Endodermal cell (in vitro differentiated cells): ENCODE results near the gene TBPL2. TPM values are rescaled to one million over a fixed set of nuclear protein-coding genes. Genes with fewer than 3 reads are reported as not detected.

Experiments used
- DNase-seq: peaks from one replicate; pipeline ENCODE4 v3.0.0-alpha.2; 2017
- H3K27ac ChIP-seq: 2 replicates; pipeline ENCODE4 v1.5.1; 2013; ENCODE audit warnings: mild to moderate bottlenecking, low read depth, low read length, moderate library complexity
- H3K27me3 ChIP-seq: 2 replicates; pipeline ENCODE4 v1.6.1; 2013; ENCODE audit warnings: mild to moderate bottlenecking, low read length, moderate library complexity; ENCODE audit not compliant: insufficient read depth, control insufficient read depth, poor library complexity, severe bottlenecking
- H3K36me3 ChIP-seq: 2 replicates; pipeline ENCODE4 v1.7.0; 2013; ENCODE audit warnings: mild to moderate bottlenecking, low read length, moderate library complexity; ENCODE audit not compliant: control insufficient read depth, insufficient read depth
- H3K4me1 ChIP-seq: one replicate; pipeline ENCODE4 v1.7.0; 2013; ENCODE audit warnings: low read length; ENCODE audit not compliant: control insufficient read depth, insufficient read depth
- H3K4me3 ChIP-seq: 2 replicates; pipeline ENCODE4 v1.5.1; 2013; ENCODE audit warnings: mild to moderate bottlenecking, low read length, moderate library complexity
- H3K9ac ChIP-seq: 2 replicates; pipeline ENCODE4 v1.6.1; 2013; ENCODE audit warnings: mild to moderate bottlenecking, low read length, moderate library complexity; ENCODE audit not compliant: poor library complexity, severe bottlenecking; ENCODE audit errors: extremely low read depth
- H3K9me3 ChIP-seq: 2 replicates; pipeline ENCODE4 v1.6.1; 2013; ENCODE audit warnings: mild to moderate bottlenecking, low read length, moderate library complexity; ENCODE audit not compliant: control insufficient read depth
- H3K27ac Mint-ChIP-seq: 2 replicates; pipeline ENCODE4 v1.8.0; 2020; ENCODE audit warnings: mixed read lengths
- H3K27me3 Mint-ChIP-seq: 2 replicates; pipeline ENCODE4 v1.8.0; 2021; ENCODE audit warnings: mild to moderate bottlenecking, mixed read lengths; ENCODE audit not compliant: insufficient read depth
- H3K36me3 Mint-ChIP-seq: 2 replicates; pipeline ENCODE4 v1.8.0; 2020; ENCODE audit warnings: low read depth, mixed read lengths
- H3K4me1 Mint-ChIP-seq: 2 replicates; pipeline ENCODE4 v1.8.0; 2020; ENCODE audit warnings: mixed read lengths
- H3K4me3 Mint-ChIP-seq: 2 replicates; pipeline ENCODE4 v1.8.0; 2020; ENCODE audit warnings: mild to moderate bottlenecking, moderate library complexity, mixed read lengths
- H3K9me3 Mint-ChIP-seq: 2 replicates; pipeline ENCODE4 v1.8.0; 2020; ENCODE audit warnings: mild to moderate bottlenecking, mixed read lengths
- WGBS, 2 experiments: methylation state at CpG; one replicate each; pipeline versions ENCODE4 v1.1.5 to v1.1.7; 2013; ENCODE audit warnings: missing lambda C conversion rate in 2 of 2, mixed read lengths in 1 of 2; ENCODE audit not compliant: insufficient coverage in 1 of 2, insufficient read length in 1 of 2; 5-methylcytosine and 5-hydroxymethylcytosine counted together
- total RNA-seq, 2 donors: library from RNA; stranded (reverse); fragmentation: NEBNext Ultra II Directional in 1 of 2; extraction: Animal tissue kit (Norgen Biotek cat#: 25700) in 1 of 2; gene quantifications; 2 replicates in 1 of 2; 3 replicates in 1 of 2; pipeline ENCODE4 v1.2.1, GENCODE V29; 2021
- TF ChIP-seq, protein P1 (sequence below): fragments of 200-600 bp; sonication (generic); conservative IDR thresholded peaks from 2 replicates; pipeline ENCODE4 v1.5.0; 2021; ENCODE audit warnings: antibody characterized with exemption, mild to moderate bottlenecking

TBPL2 gene
- total RNA-seq, 2 donors from 2014 or later: not detected

- H3K9ac ChIP-seq: no peak overlapping the region
- no peak overlapping the region for H3K27ac Mint-ChIP-seq
- H3K27me3 Mint-ChIP-seq: no peaks in the 10 kb centered on the region
- H3K9me3 ChIP-seq: no peaks in the 10 kb centered on the region
- no peaks in the 10 kb centered on the region for H3K27me3 ChIP-seq
- H3K9me3 Mint-ChIP-seq: no peaks in the 10 kb centered on the region
- peaks cover 40% of the 10 kb centered on the region for H3K36me3 ChIP-seq
- no peak overlapping the region for H3K4me3 ChIP-seq
- WGBS, 2 experiments: 20 to 80% methylated on average over 1 to 5 of the region's 5 CpGs
- TF ChIP-seq, protein P1, sequence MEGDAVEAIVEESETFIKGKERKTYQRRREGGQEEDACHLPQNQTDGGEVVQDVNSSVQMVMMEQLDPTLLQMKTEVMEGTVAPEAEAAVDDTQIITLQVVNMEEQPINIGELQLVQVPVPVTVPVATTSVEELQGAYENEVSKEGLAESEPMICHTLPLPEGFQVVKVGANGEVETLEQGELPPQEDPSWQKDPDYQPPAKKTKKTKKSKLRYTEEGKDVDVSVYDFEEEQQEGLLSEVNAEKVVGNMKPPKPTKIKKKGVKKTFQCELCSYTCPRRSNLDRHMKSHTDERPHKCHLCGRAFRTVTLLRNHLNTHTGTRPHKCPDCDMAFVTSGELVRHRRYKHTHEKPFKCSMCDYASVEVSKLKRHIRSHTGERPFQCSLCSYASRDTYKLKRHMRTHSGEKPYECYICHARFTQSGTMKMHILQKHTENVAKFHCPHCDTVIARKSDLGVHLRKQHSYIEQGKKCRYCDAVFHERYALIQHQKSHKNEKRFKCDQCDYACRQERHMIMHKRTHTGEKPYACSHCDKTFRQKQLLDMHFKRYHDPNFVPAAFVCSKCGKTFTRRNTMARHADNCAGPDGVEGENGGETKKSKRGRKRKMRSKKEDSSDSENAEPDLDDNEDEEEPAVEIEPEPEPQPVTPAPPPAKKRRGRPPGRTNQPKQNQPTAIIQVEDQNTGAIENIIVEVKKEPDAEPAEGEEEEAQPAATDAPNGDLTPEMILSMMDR: no peak
- no peak overlapping the region for H3K27ac ChIP-seq
- H3K4me1 Mint-ChIP-seq: peaks cover 10% of the 10 kb centered on the region
- no peak for DNase-seq
- H3K4me1 ChIP-seq: no peaks in the 10 kb centered on the region
- H3K4me3 Mint-ChIP-seq: no peak overlapping the region
- peaks cover 69% of the 10 kb centered on the region for H3K36me3 Mint-ChIP-seq
These were observed 66.4 kb downstream of the TBPL2 start for GRCh38 chr14:55373784-55374705.

DNA sequence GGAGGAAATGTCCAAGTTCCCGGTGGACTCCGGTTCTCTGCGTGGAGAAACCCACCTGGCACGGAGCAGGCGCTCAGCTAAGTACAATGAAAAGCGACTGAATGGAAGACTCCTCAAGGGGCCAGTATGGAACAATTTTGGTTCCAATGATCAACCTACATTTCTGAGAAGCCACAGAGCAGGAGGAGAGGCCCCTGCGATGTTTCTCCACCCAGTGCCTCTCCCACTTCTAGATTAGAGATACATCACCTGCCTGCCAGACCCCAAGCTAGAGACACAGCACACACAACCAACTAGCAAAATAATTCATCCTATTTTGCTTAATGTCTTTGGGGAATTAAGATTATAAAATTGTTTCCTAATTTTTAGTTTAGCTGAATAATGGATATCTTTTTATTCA, 67.6 kb downstream of the TBPL2 start:
- Histone ChIP-seq H3K27ac (no peak overlapping the region), H3K4me3 (no peak overlapping the region), H3K9ac (no peak overlapping the region), H3K9me3 (no peaks in the 10 kb centered on the region), H3K4me1 (no peaks in the 10 kb centered on the region), H3K36me3 (peaks cover 37% of the 10 kb centered on the region), H3K27me3 (no peaks in the 10 kb centered on the region)
- H3K4me1 Mint-ChIP-seq: peaks cover 10% of the 10 kb centered on the region
- no peak for DNase-seq
- H3K36me3 Mint-ChIP-seq: peaks cover 75% of the 10 kb centered on the region
- no peak overlapping the region for H3K4me3 Mint-ChIP-seq
- no peaks in the 10 kb centered on the region for H3K9me3 Mint-ChIP-seq
- 96 to 100% methylated on average over 6 to 7 of the region's 7 CpGs for WGBS, 2 experiments
- H3K27ac Mint-ChIP-seq: no peak overlapping the region
- no peaks in the 10 kb centered on the region for H3K27me3 Mint-ChIP-seq
- TF ChIP-seq, protein P1: no peak

DNA sequence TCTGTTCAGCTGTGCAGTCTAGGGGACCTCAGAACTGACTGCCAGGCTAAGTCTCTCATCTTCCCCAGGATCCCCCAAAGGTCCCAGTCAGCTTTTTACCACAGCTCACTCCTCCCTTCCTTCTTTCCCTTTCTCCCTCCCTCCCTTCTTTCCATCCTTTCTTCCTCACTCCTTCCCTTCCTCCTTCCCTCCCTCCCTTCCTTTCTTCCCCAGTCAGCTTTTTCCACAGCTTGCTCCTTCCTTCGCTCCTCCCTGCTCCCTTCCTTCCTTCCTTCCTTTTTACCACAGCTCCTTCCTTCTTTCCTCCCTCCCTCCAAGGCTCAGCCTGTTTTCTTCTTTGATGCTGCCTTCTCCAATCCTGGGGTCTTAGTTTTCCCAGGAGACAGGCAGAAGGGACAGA, 68.0 kb downstream of the TBPL2 start:
- 100% methylated on average over 1 of the region's 1 CpG; no CpG with 5 or more reads in 1 of the 2 experiments for WGBS, 2 experiments
- no peaks in the 10 kb centered on the region for H3K27me3 ChIP-seq
- H3K9ac ChIP-seq: no peak overlapping the region
- H3K36me3 ChIP-seq: peaks cover 37% of the 10 kb centered on the region
- Mint-ChIP-seq H3K27me3 (no peaks in the 10 kb centered on the region), H3K4me3 (no peak overlapping the region), H3K9me3 (no peaks in the 10 kb centered on the region), H3K27ac (no peak overlapping the region), H3K4me1 (peaks cover 10% of the 10 kb centered on the region), H3K36me3 (peaks cover 77% of the 10 kb centered on the region)
- no peak overlapping the region for H3K4me3 ChIP-seq
- H3K4me1 ChIP-seq: no peaks in the 10 kb centered on the region
- H3K27ac ChIP-seq: no peak overlapping the region
- DNase-seq: no peak
- H3K9me3 ChIP-seq: no peaks in the 10 kb centered on the region
- TF ChIP-seq, protein P1: no peak
